Endodermal cell (in vitro differentiated cells): ENCODE measurements around the gene CDH23. TPM values are rescaled to one million over a fixed set of nuclear protein-coding genes. Genes with fewer than 3 reads are reported as not detected.

Experiments
- DNase-seq: peaks from one replicate; pipeline ENCODE4 v3.0.0-alpha.2; 2017
- H3K27ac ChIP-seq: 2 replicates; pipeline ENCODE4 v1.5.1; 2013; ENCODE audit warnings: mild to moderate bottlenecking, low read depth, low read length, moderate library complexity
- H3K27me3 ChIP-seq: 2 replicates; pipeline ENCODE4 v1.6.1; 2013; ENCODE audit warnings: mild to moderate bottlenecking, low read length, moderate library complexity; ENCODE audit not compliant: insufficient read depth, control insufficient read depth, poor library complexity, severe bottlenecking
- H3K36me3 ChIP-seq: 2 replicates; pipeline ENCODE4 v1.7.0; 2013; ENCODE audit warnings: mild to moderate bottlenecking, low read length, moderate library complexity; ENCODE audit not compliant: control insufficient read depth, insufficient read depth
- H3K4me1 ChIP-seq: one replicate; pipeline ENCODE4 v1.7.0; 2013; ENCODE audit warnings: low read length; ENCODE audit not compliant: control insufficient read depth, insufficient read depth
- H3K4me3 ChIP-seq: 2 replicates; pipeline ENCODE4 v1.5.1; 2013; ENCODE audit warnings: mild to moderate bottlenecking, low read length, moderate library complexity
- H3K9ac ChIP-seq: 2 replicates; pipeline ENCODE4 v1.6.1; 2013; ENCODE audit warnings: mild to moderate bottlenecking, low read length, moderate library complexity; ENCODE audit not compliant: poor library complexity, severe bottlenecking; ENCODE audit errors: extremely low read depth
- H3K9me3 ChIP-seq: 2 replicates; pipeline ENCODE4 v1.6.1; 2013; ENCODE audit warnings: mild to moderate bottlenecking, low read length, moderate library complexity; ENCODE audit not compliant: control insufficient read depth
- H3K27ac Mint-ChIP-seq: 2 replicates; pipeline ENCODE4 v1.8.0; 2020; ENCODE audit warnings: mixed read lengths
- H3K27me3 Mint-ChIP-seq: 2 replicates; pipeline ENCODE4 v1.8.0; 2021; ENCODE audit warnings: mild to moderate bottlenecking, mixed read lengths; ENCODE audit not compliant: insufficient read depth
- H3K36me3 Mint-ChIP-seq: 2 replicates; pipeline ENCODE4 v1.8.0; 2020; ENCODE audit warnings: low read depth, mixed read lengths
- H3K4me1 Mint-ChIP-seq: 2 replicates; pipeline ENCODE4 v1.8.0; 2020; ENCODE audit warnings: mixed read lengths
- H3K4me3 Mint-ChIP-seq: 2 replicates; pipeline ENCODE4 v1.8.0; 2020; ENCODE audit warnings: mild to moderate bottlenecking, moderate library complexity, mixed read lengths
- H3K9me3 Mint-ChIP-seq: 2 replicates; pipeline ENCODE4 v1.8.0; 2020; ENCODE audit warnings: mild to moderate bottlenecking, mixed read lengths
- WGBS, 2 experiments: methylation state at CpG; one replicate each; pipeline versions ENCODE4 v1.1.5 to v1.1.7; 2013; ENCODE audit warnings: missing lambda C conversion rate in 2 of 2, mixed read lengths in 1 of 2; ENCODE audit not compliant: insufficient coverage in 1 of 2, insufficient read length in 1 of 2; 5-methylcytosine and 5-hydroxymethylcytosine counted together
- total RNA-seq, 2 donors: library from RNA; stranded (reverse); fragmentation: NEBNext Ultra II Directional in 1 of 2; extraction: Animal tissue kit (Norgen Biotek cat#: 25700) in 1 of 2; gene quantifications; 2 replicates in 1 of 2; 3 replicates in 1 of 2; pipeline ENCODE4 v1.2.1, GENCODE V29; 2021
- TF ChIP-seq, protein P1 (sequence below): fragments of 200-600 bp; sonication (generic); conservative IDR thresholded peaks from 2 replicates; pipeline ENCODE4 v1.5.0; 2021; ENCODE audit warnings: antibody characterized with exemption, mild to moderate bottlenecking

Gene CDH23
- total RNA-seq, 2 donors from 2014 or later: 2.1 to 4.2 TPM

DNA sequence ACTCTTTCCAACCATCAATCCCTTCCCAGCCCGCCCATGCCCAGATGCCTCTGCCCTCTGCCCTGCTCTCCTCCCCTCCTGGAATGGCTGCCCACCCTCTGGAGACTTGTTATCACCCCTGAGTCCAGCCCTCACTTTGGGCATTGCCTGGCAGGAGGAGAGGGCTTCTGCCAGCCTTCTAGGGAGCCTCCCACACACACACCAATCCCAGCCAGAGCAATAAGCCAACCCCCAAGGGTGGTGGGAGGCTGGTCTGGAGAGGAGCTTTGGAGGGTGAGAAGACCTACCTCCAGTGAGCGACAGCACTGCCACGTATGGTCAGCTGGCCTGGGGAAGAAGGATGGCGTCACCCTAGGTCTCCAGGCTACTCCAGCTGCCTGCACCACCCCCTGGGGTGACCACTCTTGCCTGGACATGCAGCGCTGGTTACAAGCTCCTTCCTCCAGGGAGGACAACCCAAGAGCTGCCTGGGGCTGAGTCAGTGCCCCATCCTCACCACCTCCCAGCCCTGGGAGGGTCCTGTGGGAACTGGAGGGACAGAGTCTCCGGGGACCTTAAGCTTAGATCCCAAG lies 314.4 kb downstream of the CDH23 start:
- H3K36me3 ChIP-seq: no peaks in the 10 kb centered on the region
- H3K27me3 Mint-ChIP-seq: no peaks in the 10 kb centered on the region
- DNase-seq: no peak
- H3K27ac Mint-ChIP-seq: no peak overlapping the region
- TF ChIP-seq, protein P1, sequence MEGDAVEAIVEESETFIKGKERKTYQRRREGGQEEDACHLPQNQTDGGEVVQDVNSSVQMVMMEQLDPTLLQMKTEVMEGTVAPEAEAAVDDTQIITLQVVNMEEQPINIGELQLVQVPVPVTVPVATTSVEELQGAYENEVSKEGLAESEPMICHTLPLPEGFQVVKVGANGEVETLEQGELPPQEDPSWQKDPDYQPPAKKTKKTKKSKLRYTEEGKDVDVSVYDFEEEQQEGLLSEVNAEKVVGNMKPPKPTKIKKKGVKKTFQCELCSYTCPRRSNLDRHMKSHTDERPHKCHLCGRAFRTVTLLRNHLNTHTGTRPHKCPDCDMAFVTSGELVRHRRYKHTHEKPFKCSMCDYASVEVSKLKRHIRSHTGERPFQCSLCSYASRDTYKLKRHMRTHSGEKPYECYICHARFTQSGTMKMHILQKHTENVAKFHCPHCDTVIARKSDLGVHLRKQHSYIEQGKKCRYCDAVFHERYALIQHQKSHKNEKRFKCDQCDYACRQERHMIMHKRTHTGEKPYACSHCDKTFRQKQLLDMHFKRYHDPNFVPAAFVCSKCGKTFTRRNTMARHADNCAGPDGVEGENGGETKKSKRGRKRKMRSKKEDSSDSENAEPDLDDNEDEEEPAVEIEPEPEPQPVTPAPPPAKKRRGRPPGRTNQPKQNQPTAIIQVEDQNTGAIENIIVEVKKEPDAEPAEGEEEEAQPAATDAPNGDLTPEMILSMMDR: no peak
- no peaks in the 10 kb centered on the region for H3K36me3 Mint-ChIP-seq
- no peaks in the 10 kb centered on the region for H3K4me1 ChIP-seq
- no peaks in the 10 kb centered on the region for H3K9me3 Mint-ChIP-seq
- no peak overlapping the region for H3K4me3 ChIP-seq
- H3K4me3 Mint-ChIP-seq: no peak overlapping the region
- 84 to 93% methylated on average over 5 to 6 of the region's 6 CpGs for WGBS, 2 experiments
- no peaks in the 10 kb centered on the region for H3K27me3 ChIP-seq
- no peaks in the 10 kb centered on the region for H3K9me3 ChIP-seq
- H3K27ac ChIP-seq: no peak overlapping the region
- no peak overlapping the region for H3K9ac ChIP-seq
- peaks cover 3% of the 10 kb centered on the region for H3K4me1 Mint-ChIP-seq

DNA sequence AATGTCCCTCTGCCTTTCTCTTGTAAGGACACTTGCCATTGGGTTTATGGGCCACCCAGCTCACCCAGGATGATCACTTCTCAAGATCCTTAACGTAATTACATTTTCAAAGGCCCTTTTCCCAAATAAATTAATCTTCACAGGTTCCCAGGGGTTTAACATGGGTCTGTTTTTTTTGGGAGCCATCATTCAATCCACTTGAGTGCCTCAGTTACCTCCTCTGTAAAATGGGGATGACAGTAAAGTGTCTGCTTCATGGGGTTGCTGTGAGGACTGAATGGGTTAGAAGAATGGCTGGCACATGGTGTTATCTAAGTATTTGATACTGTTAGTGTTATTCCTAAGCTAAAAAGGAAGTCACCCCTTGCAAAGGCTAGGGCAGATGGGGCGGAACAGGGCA lies 315.4 kb downstream of the CDH23 start:
- TF ChIP-seq, protein P1: no peak
- Mint-ChIP-seq H3K36me3 (no peaks in the 10 kb centered on the region), H3K27ac (no peak overlapping the region), H3K27me3 (no peaks in the 10 kb centered on the region), H3K4me3 (no peak overlapping the region), H3K9me3 (no peaks in the 10 kb centered on the region), H3K4me1 (peaks cover 3% of the 10 kb centered on the region)
- no peak for DNase-seq
- no peak overlapping the region for H3K4me3 ChIP-seq
- no peak overlapping the region for H3K27ac ChIP-seq
- no peaks in the 10 kb centered on the region for H3K9me3 ChIP-seq
- 89 to 100% methylated on average over 2 of the region's 2 CpGs for WGBS, 2 experiments
- H3K9ac ChIP-seq: no peak overlapping the region
- H3K4me1 ChIP-seq: no peaks in the 10 kb centered on the region
- no peaks in the 10 kb centered on the region for H3K27me3 ChIP-seq
- no peaks in the 10 kb centered on the region for H3K36me3 ChIP-seq

DNA sequence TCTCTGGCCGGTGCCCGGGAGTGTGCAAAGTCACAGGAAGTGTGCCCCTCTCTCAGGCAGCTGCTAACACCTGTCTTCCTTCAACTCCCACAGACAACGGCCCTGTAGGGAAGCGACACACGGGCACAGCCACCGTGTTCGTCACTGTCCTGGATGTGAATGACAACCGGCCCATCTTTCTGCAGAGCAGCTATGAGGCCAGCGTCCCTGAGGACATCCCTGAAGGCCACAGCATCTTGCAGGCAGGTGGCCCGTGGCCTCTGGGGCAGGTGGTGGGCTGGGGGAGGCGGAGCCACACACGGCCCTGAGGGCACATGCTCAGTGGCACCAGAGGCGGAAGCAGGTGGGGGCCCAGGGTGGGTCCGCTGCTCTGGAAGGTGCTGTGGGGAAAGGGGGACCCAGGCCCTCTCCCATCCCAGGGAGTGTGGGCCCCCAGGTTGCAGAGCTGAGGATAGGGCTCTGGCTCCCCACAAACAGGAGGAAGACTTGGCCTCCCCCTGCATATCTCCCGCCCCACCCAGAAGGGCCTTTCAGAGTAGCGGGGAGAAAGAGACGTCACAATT lies 315.9 kb downstream of the CDH23 start:
- H3K9me3 Mint-ChIP-seq: no peaks in the 10 kb centered on the region
- no peaks in the 10 kb centered on the region for H3K27me3 Mint-ChIP-seq
- Histone ChIP-seq H3K9me3 (no peaks in the 10 kb centered on the region), H3K9ac (no peak overlapping the region), H3K4me1 (no peaks in the 10 kb centered on the region), H3K4me3 (no peak overlapping the region), H3K27me3 (no peaks in the 10 kb centered on the region), H3K36me3 (no peaks in the 10 kb centered on the region), H3K27ac (no peak overlapping the region)
- 93 to 95% methylated on average over 14 to 17 of the region's 17 CpGs for WGBS, 2 experiments
- H3K4me3 Mint-ChIP-seq: no peak overlapping the region
- H3K27ac Mint-ChIP-seq: no peak overlapping the region
- H3K4me1 Mint-ChIP-seq: peaks cover 3% of the 10 kb centered on the region
- TF ChIP-seq, protein P1: no peak
- DNase-seq: no peak
- no peaks in the 10 kb centered on the region for H3K36me3 Mint-ChIP-seq
